ENCODE data around the gene CALHM1.
A peak's percentile ranks its signal among the peaks of the same experiment; 100 is the strongest.
"Not testable (repeated sequence)": the region's sequence is repeated elsewhere in the genome, so short reads cannot be mapped to it uniquely, and the experiment has no call there.

Gene CALHM1

DNA sequence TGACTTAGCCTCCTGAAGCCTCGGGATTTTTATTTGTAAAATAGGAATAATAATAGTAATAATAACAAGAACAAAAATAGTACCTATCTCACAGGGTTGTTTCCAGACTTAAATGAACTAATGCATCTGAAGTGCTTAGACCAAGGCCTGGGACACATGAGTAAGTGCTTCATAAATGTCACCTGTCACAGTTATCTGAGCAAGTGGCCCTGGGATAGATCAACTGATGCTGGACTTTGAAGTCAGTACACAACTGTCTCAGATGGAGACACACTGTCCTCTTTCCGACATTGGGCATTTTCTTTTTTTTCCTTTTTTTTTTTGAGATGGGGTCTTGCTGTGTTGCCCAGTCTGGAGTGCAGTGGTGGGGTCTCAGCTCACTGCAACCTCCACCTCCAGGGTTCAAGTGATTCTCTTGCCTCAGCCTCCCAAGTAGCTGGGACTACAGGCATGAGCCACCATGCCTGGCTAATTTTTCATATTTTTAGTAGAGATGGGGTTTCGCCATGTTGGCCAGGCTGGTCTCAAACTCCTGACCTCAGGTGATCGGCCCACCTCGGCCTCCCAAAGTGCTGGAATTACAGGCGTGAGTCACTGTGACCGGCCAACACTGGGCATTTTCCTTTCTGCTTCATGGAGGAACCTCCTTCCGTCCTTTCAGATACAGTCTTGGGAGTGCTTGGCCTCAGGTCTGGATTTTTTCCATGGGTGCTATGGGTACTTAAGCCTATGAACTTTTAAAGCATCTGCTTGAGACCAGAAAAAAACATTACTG, 28.1 kb upstream of the CALHM1 start:
- not testable (repeated sequence) for DNase-seq (ENCODE audit: low read depth in 2 of 2)

DNA sequence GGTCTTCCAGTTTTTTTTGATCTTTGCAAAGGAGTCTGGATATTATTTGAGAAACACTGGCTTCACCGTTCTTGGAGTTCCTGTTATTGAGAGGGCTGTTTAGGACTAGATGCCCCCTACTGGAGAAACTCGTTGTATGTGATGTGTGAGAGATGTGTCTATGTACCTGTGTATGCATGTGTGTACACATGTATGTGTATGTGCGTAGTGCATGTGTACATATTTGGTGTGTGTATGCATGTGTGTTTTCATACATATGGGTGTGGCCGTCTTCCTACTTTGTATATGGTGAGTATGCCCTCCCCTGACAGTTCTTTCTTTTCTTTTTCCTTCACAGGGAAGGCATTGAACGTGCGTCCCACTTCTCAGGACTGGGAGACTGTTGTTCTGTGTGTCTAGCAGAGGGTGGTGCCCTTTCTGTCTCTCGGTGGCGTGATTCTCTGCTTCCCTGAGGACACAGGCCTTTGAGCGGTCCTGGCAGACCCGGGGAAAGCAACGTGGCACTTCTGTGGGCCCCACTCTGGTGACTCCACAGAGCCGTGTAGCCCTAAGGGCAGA, 23.4 kb upstream of the CALHM1 start:
- DNase-seq (ENCODE audit: low read depth in 2 of 2), result no peak

DNA sequence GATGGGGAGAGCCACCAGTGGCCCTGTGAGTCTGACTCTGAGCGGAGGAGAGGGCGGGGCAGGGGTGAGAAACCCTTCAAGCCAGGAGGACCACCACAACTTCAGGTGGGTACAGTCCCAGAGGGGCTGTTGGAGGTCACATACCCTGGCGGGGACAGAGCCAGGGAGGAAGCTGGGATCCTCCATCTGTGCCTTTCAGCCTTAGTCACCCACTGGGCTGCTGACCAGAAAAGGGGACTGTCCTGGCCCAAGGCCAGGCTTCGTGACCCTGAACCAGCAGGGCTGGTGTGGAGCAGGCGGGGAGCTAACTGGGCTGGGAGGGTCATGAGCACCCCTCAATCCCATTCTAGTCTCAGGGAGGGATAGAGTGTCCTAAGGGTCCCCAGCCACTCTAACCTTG, 21.8 kb upstream of the CALHM1 start:
- DNase-seq (ENCODE audit: low read depth in 2 of 2), result no peak

DNA sequence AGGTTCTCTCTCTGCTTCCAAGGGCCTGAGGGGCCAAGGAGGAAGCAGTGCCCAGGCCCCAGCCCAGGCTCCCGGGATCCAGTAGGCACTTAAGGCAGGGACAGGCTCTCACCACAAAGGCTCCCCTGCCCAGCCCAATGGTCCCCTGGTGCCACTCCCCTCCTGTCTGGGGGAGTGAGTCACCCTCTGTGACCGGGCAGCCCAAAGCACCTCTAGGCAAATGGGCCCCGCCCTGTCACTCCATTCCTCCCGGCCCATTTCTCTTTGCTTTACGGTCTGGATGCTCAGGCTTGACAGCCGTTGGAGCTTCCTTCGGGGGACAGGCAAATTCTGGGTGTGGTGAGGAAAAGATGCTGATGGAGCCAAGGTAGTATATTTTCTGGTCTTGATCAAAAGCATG, 20.4 kb upstream of the CALHM1 start, which contains the start of gene CALHM3:
TSS of gene CALHM3 (minus strand) at position 106 of the 400 bp plus-strand sequence. CDS start 208 bp downstream, outside the sequence.
- DNase-seq (ENCODE audit: low read depth in 2 of 2), result no peak

DNA sequence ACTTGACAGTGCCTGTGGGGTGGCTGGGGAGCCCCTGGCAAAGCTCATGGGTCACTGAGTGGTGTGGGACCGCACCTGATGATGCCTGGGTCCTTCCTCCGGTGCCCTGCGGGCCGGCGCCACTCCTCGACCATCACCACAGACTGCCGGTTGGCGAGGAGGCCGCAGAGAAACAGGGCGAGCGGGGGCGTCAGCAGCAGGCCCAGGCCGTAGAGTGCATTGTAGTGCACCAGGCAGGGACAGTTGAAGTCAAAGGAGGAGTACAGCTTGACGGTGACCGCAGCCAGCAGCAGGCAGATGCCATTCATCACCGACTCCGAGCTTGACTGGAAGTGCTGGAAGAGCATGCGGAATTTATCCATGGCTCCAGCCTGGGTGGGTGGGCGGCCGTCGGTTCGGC, 20.0 kb upstream of the CALHM1 start:
- no peak for DNase-seq (ENCODE audit: low read depth in 2 of 2)

DNA sequence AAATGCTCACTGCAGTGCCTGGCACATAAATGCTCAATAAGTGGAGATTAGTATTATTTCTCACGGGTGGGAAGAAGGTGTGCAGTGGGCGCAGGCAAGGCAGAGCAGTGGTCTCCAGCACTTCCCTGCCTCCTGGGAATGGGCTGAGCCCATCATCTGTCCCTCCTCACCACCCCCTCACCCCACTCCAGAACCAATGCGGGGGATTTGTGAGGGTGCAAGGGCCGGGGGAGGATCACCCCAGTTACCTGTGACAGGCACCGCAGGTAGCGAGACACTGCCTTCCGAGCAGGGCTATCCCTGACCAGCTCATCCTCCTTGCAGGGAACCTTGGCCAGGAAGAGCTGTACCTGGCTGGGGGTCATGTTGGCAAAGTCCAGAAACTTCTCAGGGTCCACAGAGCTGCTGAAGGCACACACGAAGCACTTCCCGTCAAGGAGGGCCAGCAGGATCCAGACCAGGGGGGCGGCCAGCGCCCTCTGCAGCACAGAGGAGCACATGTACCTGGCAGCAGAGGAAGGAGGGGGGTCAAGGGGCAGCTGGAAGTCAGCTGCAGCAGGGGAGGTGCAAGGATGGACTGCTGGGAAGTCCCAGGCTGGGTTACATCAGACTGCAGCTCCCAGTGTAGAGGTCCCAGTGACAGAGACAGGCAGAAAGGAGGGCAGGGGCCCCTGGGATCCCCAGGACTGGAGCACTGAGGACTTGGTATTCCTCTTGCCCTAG, 17.5 kb upstream of the CALHM1 start:
- no peak for DNase-seq (ENCODE audit: low read depth in 2 of 2)

DNA sequence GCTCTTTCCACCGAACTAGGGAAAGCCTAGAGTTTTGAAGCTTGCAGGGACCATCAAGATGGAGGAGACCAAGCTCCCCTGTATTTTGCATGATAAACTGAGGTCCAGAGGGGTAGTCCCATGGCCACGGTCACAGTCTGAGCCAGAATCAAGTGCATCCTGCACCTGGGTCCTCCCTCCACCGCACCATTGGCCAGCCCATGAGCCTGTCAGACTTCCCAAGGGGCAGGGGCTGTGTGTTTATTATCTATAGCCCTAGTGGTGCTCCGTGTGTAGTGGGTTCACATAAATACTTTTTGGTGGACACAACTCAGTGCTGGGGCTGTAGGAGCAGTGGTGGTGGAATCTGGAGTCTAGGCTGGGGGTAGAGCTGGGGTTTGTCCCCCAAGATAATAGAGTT, 16.7 kb upstream of the CALHM1 start:
- no peak for DNase-seq (ENCODE audit: low read depth in 2 of 2)

DNA sequence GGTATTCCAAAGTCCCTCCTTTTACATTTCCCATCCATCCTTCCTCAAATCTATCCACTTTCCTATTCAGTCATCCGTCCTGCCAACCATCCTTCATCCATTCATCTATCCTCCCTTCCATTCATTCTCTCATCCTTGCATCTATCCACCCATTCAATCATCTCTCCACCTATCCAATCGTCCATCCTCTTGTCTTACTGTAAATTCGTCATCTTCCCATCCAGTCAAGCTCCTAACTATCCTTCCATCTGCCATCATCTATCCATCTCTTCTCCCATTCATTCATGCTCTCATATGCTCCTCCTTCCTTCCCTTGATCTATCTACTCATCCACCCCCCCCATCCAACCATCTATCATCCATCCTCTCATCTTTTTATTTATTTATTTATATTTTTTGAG, 15.4 kb upstream of the CALHM1 start:
- no peak for DNase-seq (ENCODE audit: low read depth in 2 of 2)

DNA sequence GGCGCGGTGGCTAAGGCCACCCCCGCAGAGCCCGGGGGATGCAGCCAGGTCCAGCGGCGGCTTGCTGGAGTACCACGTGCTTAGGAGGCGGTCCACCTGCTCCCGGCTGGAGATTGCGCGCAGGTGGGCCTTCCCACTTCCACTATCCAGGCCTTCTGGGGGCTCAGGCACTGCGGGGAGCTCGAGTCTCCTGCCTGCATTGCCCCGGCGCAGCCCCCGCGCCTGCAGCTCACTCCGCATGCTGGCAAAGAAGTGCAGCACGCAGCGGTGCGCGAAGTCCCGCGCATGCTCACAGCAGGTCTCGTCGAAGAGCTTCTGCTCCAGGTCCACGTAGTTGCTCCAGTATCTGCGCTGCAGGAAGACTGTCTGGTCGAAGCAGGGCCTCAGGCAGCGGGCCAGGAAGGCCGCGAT, 14.6 kb upstream of the CALHM1 start:
- no peak for DNase-seq (ENCODE audit: low read depth in 2 of 2)

DNA sequence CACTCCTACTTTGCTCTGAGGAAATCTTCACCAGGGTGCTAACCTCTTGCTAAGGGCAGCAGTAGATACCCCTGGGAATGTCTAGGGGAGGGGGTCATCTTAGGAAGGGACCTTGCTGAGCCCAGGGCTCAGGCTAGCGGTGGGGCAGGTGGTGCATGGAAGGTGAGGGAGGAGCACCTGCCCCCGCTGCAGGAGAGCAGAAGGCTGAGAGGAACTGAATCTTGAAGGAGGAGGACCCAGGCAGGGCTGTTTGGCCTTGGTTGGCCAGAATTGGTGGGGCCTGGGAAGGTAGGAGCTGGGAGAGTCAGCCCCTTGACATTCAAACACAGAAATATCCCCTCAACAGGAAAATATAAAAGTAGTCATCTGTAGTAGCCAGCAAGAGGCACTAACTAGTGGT, 13.3 kb upstream of the CALHM1 start:
- DNase-seq (ENCODE audit: low read depth in 2 of 2), result no peak

DNA sequence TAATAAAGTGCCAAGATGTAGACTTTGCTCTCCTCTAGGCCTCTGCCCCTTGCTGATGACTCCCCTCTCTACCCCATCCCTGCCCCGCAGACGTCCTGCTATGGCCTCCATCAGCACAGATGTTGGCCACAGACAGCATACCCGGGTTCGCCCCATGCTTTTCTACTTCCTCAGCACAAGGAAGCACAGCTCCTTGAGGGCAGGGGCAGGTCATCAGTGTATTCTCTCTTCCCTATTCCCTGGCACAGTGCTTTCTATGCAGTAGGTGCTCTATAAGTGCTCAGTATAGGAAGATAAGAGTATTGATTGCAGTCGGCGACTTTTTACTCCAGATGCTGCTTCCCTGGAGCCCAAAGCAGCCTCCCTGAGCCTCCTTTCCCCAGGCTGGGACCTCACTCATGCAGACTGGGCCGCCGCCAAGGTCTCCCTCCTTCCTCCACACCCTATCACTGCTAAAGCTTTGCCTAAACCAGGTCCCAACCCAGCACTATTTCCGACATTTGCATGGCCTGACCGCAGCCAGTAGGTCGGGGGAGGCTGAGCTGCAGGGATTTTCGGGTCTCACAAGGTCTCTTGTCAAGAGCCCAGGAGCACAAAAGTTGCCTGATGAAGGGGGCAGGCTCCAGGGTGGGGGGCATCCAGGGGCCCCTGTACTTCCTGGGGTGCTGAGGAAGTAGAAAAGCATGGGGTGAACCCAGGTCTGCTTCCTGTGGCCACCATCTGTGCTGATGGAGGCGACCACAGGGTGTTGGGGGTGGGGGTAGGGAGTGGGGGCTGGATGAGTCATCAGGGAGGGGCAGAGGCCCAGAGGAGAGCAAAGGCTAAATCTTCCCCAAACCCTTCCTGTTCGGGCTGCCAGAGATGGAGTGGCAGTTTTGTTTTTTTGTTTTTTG, 12.3 kb upstream of the CALHM1 start:
- peak in 1 of 2 donors; percentile 41 for DNase-seq (ENCODE audit: low read depth in 2 of 2)

DNA sequence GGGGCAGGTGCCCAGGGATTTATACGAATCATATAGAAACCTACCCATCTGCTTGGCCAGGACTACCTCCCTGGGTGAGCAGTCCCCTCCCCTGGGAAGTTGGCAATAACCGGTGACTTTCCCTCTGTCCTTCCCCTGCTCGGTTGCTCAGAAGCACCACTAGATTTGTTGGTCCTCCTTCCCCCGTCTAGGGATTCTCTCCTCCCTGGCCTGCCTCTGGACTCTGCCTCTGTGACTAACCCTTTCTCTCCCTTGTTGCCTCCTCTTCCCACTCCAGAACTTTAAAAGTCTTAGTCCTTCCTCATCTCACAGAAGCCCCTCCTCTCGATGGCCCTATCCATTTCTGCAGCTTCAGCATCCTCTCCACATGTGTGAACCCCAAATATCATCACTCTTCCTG, 10.5 kb upstream of the CALHM1 start:
- DNase-seq (ENCODE audit: low read depth in 2 of 2), result no peak

DNA sequence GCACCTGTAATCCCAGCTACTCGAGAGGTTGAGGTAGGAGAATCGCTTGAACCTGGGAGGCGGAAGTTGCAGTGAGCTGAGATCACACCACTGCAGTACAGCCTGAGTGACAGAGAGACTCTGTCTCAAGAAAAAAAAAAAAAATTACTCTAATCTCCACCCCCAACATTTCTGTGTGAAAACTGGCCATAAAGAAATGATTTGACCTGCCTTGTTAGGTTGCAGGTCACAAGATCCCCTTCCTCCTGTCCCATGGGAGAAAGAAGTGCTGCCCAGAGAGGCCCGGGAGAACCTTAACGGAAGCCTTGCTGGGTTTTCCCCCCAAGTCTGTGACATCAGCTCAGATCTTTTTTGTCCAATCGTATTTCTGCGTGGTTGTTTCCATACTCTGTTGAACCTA, 8.7 kb upstream of the CALHM1 start:
- DNase-seq (ENCODE audit: low read depth in 2 of 2), result no peak

DNA sequence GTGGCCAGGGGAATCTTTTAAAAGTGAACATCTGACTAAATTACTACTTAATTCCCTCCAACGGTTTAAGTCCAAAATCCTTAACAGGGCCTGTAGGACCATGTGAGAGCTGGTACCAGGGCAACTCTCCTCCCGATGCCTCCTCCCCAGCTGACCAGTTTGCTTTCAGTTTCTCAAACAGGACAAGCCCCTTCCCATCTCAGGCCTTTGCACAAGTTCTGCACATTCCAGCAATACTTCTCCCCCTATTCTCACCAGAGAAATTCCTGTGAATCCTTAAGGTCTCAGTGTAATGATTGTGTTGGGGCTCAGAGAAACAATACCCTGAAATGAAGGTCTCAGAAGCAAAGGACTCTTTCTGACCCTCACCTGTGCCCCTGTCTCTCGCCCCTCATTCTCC, 8.0 kb upstream of the CALHM1 start:
- DNase-seq (ENCODE audit: low read depth in 2 of 2), result no peak

DNA sequence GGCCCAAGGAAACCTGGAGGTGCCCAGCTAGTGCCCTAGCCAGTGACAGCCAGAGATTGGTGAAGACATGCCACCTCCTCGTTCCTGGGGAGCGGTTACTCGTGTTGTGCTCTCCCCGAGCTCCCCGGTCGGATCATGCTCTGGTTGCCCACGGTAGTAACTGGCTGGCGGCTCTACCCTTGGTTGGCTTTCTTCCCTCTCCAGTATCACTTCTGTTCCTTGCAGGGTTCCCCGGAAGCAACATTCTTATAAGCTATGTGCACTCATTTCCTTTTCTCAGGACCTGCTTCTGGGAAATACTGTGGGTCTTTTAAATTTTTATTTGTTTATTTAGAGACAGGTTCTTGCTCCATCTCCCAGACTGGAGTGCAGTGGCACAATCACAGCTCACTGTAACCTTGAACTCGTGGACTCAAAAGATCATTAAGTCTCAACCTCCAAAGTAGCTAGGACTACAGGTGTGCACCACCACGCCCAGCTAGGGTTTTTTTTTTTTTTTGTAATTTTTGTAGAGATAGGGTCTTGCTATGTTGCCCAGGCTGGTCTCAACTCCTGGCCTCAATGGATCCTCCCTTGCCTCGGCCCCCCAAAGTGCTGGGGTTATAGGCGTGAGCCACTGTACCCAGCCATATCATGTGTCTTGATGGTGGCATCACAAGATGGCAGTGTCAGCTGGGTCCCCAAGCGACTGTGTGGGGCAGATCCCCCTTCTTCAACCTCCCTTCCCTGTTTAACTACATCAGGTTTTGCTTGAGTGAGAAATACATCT, 6.9 kb upstream of the CALHM1 start:
- DNase-seq (ENCODE audit: low read depth in 2 of 2), result no peak

DNA sequence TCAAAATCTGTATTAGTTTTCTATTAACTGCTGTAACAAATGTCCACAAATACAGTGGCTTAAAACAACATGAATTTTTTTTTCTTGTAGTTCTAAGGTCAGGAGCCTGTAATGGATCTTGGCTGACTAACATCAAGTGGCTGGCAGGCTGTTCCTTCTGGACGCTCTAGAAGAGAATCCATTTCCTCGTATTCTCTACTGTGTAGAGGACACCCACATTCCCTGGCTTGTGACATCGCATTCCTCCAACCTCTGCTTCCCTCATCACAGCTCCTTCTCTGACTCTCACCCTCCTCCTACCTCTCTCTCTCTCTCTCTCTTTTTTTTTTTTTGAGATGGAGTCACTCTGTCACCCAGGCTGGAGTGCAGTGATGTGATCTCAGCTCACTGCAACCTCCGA, 4.8 kb upstream of the CALHM1 start:
- no peak for DNase-seq (ENCODE audit: low read depth in 2 of 2)

DNA sequence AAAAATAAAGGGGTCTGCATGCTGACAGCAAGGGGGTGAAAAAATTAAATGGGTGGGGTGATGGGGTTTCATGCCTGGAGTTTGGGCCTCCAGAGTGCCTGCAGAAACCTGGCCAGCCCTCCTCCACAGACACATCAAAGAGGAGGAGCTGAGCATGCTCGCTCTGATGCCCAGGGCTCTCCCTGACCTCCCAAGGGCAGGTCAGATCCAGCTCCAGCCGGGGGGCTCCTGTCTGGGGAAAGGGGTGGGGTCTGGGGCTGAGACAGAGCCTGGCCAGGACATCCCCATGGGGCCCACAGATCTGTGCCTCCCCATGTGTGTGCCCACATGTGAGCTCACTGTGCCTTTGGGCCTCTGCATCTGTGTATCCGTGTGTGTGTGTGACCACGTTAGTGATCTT, 915 bp upstream of the CALHM1 start:
- no peak for DNase-seq (ENCODE audit: low read depth in 2 of 2)

DNA sequence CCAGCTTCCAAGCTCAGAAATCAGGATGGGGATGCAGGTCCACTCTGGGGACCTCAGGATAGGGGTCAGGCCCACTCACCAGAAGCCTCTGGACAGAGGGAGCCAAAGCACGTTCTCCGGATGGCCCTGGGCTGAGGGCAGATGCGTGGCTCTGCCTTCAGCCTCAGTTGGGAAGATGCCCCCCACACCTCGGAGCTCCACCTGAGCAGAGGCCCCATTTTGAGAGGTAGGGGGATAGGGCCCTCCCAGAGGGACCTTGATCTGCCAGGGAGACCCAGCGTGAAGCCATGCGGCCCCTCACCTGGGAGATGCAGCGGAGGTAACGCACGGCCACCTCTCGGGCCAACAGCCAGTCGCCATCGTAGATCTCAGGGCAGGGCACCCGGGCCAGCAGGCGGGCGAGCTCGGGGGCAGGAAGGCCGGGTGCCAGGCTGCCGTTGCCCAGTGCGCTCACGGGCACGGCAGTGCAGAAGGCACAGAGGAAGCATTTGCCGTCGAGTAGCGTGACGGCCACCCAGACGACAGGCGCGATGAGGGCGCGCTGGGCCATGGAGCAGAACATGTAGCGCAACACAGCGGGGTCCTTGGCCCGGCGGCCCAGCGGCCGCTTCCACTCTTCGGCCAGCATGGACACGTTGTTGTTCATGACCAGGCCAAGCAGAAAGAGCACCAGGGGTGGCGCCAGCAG, 660 bp downstream of the CALHM1 start:
- no peak for DNase-seq (ENCODE audit: low read depth in 2 of 2)

DNA sequence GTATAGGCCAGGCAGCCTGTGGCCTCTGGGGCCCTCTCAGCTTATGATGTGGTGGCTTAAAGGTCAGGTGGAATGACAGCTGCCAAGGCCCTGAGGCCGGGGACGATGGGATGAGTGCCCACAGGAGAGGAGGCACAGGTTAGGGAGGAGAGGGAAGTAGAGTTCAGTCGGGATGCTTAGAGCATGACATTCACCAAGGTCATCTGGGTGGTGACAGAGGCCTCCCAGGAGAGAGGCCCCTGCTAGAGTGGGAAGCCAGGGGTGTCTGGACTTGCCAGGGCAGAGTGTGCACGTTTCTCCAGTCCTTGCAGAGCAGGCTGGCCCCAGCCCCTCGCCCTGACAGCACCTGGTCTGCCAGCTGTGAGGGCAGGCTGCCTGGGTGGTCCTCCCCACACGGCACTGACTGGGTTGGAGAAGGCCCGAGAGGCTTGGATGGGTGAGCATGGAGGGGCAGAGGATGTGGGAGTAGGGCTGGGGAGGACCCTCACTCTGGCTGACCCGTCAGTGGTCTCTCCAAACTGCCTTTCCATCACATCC, 1.5 kb downstream of the CALHM1 start:
- no peak for DNase-seq (ENCODE audit: low read depth in 2 of 2)

DNA sequence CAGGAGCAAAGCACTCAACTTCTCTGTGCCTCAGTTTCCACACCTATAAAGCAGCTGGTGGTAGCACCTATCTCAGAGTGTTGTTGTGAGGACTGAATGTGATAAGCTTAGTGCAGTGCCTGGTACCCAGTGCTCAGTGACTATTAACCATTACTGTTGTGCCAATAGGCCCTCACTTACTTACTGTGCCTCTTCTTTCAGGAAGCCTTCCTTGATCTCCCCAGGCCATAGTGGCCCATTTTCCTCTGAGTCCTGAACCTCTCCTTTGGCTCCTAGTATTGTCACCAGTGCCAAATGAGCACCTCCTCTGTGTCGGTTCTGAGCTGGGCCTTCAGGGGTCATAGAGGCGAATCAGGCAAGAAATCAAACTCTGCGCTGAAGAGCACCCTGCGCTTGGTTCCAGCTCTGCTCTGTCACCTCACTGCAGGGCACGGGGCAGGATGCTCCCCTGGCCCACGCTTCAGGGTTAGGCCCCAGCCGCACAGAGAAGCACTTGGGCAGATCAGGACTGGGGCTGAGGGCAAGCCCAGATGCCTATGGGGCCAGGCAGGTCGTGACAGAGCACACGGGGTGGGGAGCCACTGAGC, 2.5 kb downstream of the CALHM1 start:
- no peak for DNase-seq (ENCODE audit: low read depth in 2 of 2)

All from stimulated activated CD4-positive, alpha-beta T cell treated with anti-CD3 and anti-CD28 coated beads, Interleukin-1b, Interleukin-23, amount 100 ng/mL, for 1 hour (primary cell).